ENCODE results near the gene ACVR1B. TPM values are rescaled to one million over a fixed set of nuclear protein-coding genes. Genes with fewer than 3 reads are reported as not detected.

Gene ACVR1B
- total and polyA plus RNA-seq, 2 experiments from 2014 or later: 2.4 to 7.5 TPM

DNA sequence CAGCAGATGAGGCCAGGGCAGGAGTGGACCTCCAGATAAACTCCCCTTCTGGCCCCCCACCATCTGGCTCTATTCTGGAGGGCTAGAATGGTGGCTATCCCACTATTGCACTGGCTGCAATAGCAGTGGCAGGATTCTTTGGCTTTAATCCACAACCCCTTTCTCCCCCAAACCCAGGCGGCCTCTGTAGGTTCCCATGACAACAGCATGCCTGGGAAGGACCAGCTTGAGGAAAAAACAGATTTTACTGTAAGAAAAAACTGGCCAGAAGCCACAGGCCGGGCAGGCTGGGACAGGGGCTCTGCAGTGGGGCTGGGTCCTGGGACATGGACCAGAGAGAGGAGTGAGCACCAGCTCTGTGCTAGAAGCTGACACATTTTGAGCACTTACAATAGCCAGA is 13.6 kb upstream of the ACVR1B start:
- ATAC-seq (no peak), DNase-seq (ENCODE audit: low spot score) (no peak)
- Histone ChIP-seq H3K9me2 (ENCODE audit: insufficient read depth) (no peaks in the 10 kb centered on the region), H3K79me2 (replicated peaks; ENCODE audit: insufficient read depth) (no peaks in the 10 kb centered on the region), H3K4me3 (no peak overlapping the region), H2AFZ (no peak overlapping the region), H4K20me1 (replicated peaks; ENCODE audit: insufficient read depth) (no peaks in the 10 kb centered on the region), H3K4me1 (ENCODE audit: insufficient read depth) (no peaks in the 10 kb centered on the region), H3K27me3 (ENCODE audit: insufficient read depth) (no peaks in the 10 kb centered on the region), H3K4me2 (no peak overlapping the region), H3K27ac (ENCODE audit: low read depth) (no peak overlapping the region), H3F3A (replicated peaks; ENCODE audit: low read depth) (no peaks in the 10 kb centered on the region), H3K36me3 (ENCODE audit: insufficient read depth) (no peaks in the 10 kb centered on the region)
- Mint-ChIP-seq H3K4me1 (peaks cover 8% of the 10 kb centered on the region), H3K27me3 (ENCODE audit: insufficient read depth, low read depth, poor library complexity) (peaks cover 12% of the 10 kb centered on the region), H3K4me3 (no peak overlapping the region), H3K27ac (no peak overlapping the region), H3K36me3 (ENCODE audit: low read depth) (no peaks in the 10 kb centered on the region), H3K9me3 (no peaks in the 10 kb centered on the region)
- TF ChIP-seq ZNF331 (CRISPR knock-in tag; IDR thresholded peaks at IDR 0.05; ENCODE audit: low read depth) (no peak), STAT1 (IDR thresholded peaks at IDR 0.05; ENCODE audit: unreplicated experiment) (no peak), ZNF114 (CRISPR knock-in tag; IDR thresholded peaks at IDR 0.05) (no peak), NANOG (IDR thresholded peaks at IDR 0.05; ENCODE audit: borderline replicate concordance) (no peak), CREB1 (CRISPR knock-in tag; IDR thresholded peaks at IDR 0.05; ENCODE audit: low read depth) (no peak), JUNB (IDR thresholded peaks at IDR 0.05; ENCODE audit: unreplicated experiment) (no peak), EZH2phosphoT487 (IDR thresholded peaks at IDR 0.05; ENCODE audit: unreplicated experiment) (no peak)
- TF ChIP-seq, protein P1, sequence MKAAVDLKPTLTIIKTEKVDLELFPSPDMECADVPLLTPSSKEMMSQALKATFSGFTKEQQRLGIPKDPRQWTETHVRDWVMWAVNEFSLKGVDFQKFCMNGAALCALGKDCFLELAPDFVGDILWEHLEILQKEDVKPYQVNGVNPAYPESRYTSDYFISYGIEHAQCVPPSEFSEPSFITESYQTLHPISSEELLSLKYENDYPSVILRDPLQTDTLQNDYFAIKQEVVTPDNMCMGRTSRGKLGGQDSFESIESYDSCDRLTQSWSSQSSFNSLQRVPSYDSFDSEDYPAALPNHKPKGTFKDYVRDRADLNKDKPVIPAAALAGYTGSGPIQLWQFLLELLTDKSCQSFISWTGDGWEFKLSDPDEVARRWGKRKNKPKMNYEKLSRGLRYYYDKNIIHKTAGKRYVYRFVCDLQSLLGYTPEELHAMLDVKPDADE (IDR thresholded peaks at IDR 0.05): no peak
- TF ChIP-seq, protein P2, sequence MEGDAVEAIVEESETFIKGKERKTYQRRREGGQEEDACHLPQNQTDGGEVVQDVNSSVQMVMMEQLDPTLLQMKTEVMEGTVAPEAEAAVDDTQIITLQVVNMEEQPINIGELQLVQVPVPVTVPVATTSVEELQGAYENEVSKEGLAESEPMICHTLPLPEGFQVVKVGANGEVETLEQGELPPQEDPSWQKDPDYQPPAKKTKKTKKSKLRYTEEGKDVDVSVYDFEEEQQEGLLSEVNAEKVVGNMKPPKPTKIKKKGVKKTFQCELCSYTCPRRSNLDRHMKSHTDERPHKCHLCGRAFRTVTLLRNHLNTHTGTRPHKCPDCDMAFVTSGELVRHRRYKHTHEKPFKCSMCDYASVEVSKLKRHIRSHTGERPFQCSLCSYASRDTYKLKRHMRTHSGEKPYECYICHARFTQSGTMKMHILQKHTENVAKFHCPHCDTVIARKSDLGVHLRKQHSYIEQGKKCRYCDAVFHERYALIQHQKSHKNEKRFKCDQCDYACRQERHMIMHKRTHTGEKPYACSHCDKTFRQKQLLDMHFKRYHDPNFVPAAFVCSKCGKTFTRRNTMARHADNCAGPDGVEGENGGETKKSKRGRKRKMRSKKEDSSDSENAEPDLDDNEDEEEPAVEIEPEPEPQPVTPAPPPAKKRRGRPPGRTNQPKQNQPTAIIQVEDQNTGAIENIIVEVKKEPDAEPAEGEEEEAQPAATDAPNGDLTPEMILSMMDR (conservative IDR thresholded peaks at IDR 0.05; ENCODE audit: low read depth in 2 of 2): no peak
- TF ChIP-seq, protein P3, sequence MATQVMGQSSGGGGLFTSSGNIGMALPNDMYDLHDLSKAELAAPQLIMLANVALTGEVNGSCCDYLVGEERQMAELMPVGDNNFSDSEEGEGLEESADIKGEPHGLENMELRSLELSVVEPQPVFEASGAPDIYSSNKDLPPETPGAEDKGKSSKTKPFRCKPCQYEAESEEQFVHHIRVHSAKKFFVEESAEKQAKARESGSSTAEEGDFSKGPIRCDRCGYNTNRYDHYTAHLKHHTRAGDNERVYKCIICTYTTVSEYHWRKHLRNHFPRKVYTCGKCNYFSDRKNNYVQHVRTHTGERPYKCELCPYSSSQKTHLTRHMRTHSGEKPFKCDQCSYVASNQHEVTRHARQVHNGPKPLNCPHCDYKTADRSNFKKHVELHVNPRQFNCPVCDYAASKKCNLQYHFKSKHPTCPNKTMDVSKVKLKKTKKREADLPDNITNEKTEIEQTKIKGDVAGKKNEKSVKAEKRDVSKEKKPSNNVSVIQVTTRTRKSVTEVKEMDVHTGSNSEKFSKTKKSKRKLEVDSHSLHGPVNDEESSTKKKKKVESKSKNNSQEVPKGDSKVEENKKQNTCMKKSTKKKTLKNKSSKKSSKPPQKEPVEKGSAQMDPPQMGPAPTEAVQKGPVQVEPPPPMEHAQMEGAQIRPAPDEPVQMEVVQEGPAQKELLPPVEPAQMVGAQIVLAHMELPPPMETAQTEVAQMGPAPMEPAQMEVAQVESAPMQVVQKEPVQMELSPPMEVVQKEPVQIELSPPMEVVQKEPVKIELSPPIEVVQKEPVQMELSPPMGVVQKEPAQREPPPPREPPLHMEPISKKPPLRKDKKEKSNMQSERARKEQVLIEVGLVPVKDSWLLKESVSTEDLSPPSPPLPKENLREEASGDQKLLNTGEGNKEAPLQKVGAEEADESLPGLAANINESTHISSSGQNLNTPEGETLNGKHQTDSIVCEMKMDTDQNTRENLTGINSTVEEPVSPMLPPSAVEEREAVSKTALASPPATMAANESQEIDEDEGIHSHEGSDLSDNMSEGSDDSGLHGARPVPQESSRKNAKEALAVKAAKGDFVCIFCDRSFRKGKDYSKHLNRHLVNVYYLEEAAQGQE (IDR thresholded peaks at IDR 0.05; ENCODE audit: unreplicated experiment): no peak

DNA sequence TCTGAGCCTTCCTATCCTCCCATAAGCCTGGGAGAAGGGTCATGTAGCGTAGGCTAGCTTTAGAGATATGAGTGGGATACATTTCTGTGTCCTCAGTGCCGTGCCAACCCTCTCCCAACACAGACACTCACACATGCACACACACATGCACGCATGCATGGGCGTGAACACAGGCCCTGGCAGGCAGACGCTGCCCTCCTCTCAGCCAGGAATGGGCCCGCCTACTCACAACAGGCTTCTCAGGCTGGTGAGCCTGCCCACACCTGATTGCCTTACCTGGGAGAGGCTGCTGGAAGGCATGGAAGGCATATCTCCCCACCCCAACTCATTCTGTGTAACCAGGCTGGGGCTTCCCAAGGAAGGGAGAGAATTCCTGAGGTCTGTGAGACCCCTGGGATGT is 12.8 kb upstream of the ACVR1B start:
- H3K4me1 Mint-ChIP-seq: peaks cover 7% of the 10 kb centered on the region
- H3K79me2 ChIP-seq (replicated peaks; ENCODE audit: insufficient read depth): no peaks in the 10 kb centered on the region
- H3K27ac Mint-ChIP-seq: no peak overlapping the region
- H3K4me3 ChIP-seq: no peak overlapping the region
- H3K9me3 Mint-ChIP-seq: peaks cover 3% of the 10 kb centered on the region; the same call in 1 of the 3 replicates
- no peaks in the 10 kb centered on the region for H3K36me3 ChIP-seq (ENCODE audit: insufficient read depth)
- no peaks in the 10 kb centered on the region for H3K9me2 ChIP-seq (ENCODE audit: insufficient read depth)
- peak; percentile 46 for ATAC-seq
- H3K4me2 ChIP-seq: no peak overlapping the region
- no peak overlapping the region for H2AFZ ChIP-seq
- H3F3A ChIP-seq (replicated peaks; ENCODE audit: low read depth): no peaks in the 10 kb centered on the region
- TF ChIP-seq STAT1 (IDR thresholded peaks at IDR 0.05; ENCODE audit: unreplicated experiment) (no peak), ZNF114 (CRISPR knock-in tag; IDR thresholded peaks at IDR 0.05) (no peak)
- TF ChIP-seq, protein P2 (conservative IDR thresholded peaks at IDR 0.05; ENCODE audit: low read depth in 2 of 2): no peak
- TF ChIP-seq, protein P1 (IDR thresholded peaks at IDR 0.05): no peak
- H3K36me3 Mint-ChIP-seq (ENCODE audit: low read depth): no peaks in the 10 kb centered on the region
- no peak overlapping the region for H3K27ac ChIP-seq (ENCODE audit: low read depth)
- DNase-seq (ENCODE audit: low spot score): no peak
- no peaks in the 10 kb centered on the region for H3K27me3 ChIP-seq (ENCODE audit: insufficient read depth)
- H3K4me3 Mint-ChIP-seq: no peak overlapping the region
- peaks cover 12% of the 10 kb centered on the region for H3K27me3 Mint-ChIP-seq (ENCODE audit: insufficient read depth, low read depth, poor library complexity)
- H3K4me1 ChIP-seq (ENCODE audit: insufficient read depth): no peaks in the 10 kb centered on the region
- no peaks in the 10 kb centered on the region for H4K20me1 ChIP-seq (replicated peaks; ENCODE audit: insufficient read depth)

Data from GM23338 (cell line).